Thyroid gland (tissue), 4 donors: ENCODE measurements around the gene LDLRAD3. TPM values are rescaled to one million over a fixed set of nuclear protein-coding genes. Genes with fewer than 3 reads are reported as not detected.

Experiments used
- DNase-seq, 2 donors: peaks; one replicate each; pipeline ENCODE4 v3.0.0-alpha.2; 2019
- H3K27ac ChIP-seq, 3 donors: fragments of 200-600 bp; sonication (generic); 1 replicate in 2 of 3; 2 replicates in 1 of 3; pipeline ENCODE4 v1.5.1; 2016 to 2019; ENCODE audit warnings: mild to moderate bottlenecking in 1 of 3, moderate library complexity in 1 of 3
- H3K27me3 ChIP-seq: fragments of 200-600 bp; sonication (generic); one replicate; pipeline ENCODE4 v1.5.1; 2019
- H3K36me3 ChIP-seq, 2 donors: fragments of 200-600 bp; sonication (generic); one replicate each; pipeline ENCODE4 v1.5.1; 2016 to 2019
- H3K4me1 ChIP-seq, 2 donors: fragments of 200-600 bp; sonication (generic); one replicate each; pipeline ENCODE4 v1.5.1; 2017 to 2019
- H3K4me3 ChIP-seq, 3 donors: fragments of 200-600 bp; sonication (generic); replicated peaks in 1 of 3; 1 replicate in 2 of 3; 2 replicates in 1 of 3; pipeline ENCODE4 v1.5.1; 2016; ENCODE audit warnings: mild to moderate bottlenecking in 1 of 3
- H3K9me3 ChIP-seq: fragments of 200-600 bp; sonication (generic); one replicate; pipeline ENCODE4 v1.5.1; 2017
- POLR2A ChIP-seq, 2 donors: fragments of 450-650 bp; IDR thresholded peaks; one replicate each; pipeline ENCODE4 v1.6.1; 2017; ENCODE audit warnings: antibody characterized with exemption in 2 of 2, mild to moderate bottlenecking in 2 of 2, moderate library complexity in 1 of 2
- WGBS, 2 donors: methylation state at CpG; one replicate each; pipeline ENCODE4 v1.1.5; 2017; 5-methylcytosine and 5-hydroxymethylcytosine counted together
- intact Hi-C: fragments of 100-400 bp; cut with DNase I; formaldehyde crosslinking; loops from one replicate; pipeline ENCODE4 v1.15.1; 2023
- total RNA-seq, 4 donors: library from RNA; depleted of rRNA; stranded (reverse); fragments of >200 nt; gene quantifications; one replicate each; pipeline ENCODE4 v1.2.3, GENCODE V29; 2016
- TF ChIP-seq, protein P1 (sequence below), 6 experiments: fragments of 200-600 bp in 3 of 6; fragments of 450-650 bp in 3 of 6; sonication (generic) in 3 of 6; IDR thresholded peaks; one replicate each; pipeline ENCODE4 v1.5.1; 2016 to 2019; ENCODE audit warnings: antibody characterized with exemption in 6 of 6, mild to moderate bottlenecking in 2 of 6, inconsistent platforms in 1 of 6, moderate library complexity in 1 of 6

Gene LDLRAD3
- total RNA-seq, 4 donors from 2014 or later = 3.6 to 9.3 (median 6.2) TPM

DNA sequence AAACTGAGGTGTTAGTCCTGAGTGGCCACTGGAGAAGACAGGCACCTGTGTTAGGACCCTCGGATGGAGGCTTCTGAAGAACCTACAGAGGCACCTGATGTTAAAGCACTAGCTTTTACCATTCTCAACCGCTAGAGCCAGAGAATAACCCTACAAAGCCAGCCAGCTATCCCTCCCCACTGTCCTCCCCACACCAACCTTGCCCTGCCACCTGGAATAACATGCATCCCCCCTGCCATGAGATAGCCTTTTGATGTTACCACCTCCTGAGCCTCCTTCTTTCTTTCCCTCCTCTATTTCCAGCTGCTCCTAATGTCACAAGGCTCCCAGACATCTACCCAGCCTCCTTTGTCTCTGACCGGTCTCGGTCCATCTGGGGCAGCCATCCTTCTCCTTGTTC lies 317.2 kb downstream of the LDLRAD3 start:
- no peak for DNase-seq
- WGBS, 2 donors = 84 to 86% methylated on average over 4 of the region's 4 CpGs
- Histone ChIP-seq H3K9me3 (no peaks in the 10 kb centered on the region), H3K36me3 (no peaks in the 10 kb centered on the region), H3K4me1 (no peaks in the 10 kb centered on the region), H3K27ac (no peak overlapping the region), H3K4me3 (no peak overlapping the region), H3K27me3 (no peaks in the 10 kb centered on the region)
- intact Hi-C loops = loop anchor here (10.0 kb wide), 1 partner anchor 436 kb away; no protein-coding TSS in a partner anchor
- TF ChIP-seq POLR2A (IDR thresholded peaks at IDR 0.05) = no peak
- TF ChIP-seq, protein P1, sequence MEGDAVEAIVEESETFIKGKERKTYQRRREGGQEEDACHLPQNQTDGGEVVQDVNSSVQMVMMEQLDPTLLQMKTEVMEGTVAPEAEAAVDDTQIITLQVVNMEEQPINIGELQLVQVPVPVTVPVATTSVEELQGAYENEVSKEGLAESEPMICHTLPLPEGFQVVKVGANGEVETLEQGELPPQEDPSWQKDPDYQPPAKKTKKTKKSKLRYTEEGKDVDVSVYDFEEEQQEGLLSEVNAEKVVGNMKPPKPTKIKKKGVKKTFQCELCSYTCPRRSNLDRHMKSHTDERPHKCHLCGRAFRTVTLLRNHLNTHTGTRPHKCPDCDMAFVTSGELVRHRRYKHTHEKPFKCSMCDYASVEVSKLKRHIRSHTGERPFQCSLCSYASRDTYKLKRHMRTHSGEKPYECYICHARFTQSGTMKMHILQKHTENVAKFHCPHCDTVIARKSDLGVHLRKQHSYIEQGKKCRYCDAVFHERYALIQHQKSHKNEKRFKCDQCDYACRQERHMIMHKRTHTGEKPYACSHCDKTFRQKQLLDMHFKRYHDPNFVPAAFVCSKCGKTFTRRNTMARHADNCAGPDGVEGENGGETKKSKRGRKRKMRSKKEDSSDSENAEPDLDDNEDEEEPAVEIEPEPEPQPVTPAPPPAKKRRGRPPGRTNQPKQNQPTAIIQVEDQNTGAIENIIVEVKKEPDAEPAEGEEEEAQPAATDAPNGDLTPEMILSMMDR (IDR thresholded peaks at IDR 0.05) = no peak

DNA sequence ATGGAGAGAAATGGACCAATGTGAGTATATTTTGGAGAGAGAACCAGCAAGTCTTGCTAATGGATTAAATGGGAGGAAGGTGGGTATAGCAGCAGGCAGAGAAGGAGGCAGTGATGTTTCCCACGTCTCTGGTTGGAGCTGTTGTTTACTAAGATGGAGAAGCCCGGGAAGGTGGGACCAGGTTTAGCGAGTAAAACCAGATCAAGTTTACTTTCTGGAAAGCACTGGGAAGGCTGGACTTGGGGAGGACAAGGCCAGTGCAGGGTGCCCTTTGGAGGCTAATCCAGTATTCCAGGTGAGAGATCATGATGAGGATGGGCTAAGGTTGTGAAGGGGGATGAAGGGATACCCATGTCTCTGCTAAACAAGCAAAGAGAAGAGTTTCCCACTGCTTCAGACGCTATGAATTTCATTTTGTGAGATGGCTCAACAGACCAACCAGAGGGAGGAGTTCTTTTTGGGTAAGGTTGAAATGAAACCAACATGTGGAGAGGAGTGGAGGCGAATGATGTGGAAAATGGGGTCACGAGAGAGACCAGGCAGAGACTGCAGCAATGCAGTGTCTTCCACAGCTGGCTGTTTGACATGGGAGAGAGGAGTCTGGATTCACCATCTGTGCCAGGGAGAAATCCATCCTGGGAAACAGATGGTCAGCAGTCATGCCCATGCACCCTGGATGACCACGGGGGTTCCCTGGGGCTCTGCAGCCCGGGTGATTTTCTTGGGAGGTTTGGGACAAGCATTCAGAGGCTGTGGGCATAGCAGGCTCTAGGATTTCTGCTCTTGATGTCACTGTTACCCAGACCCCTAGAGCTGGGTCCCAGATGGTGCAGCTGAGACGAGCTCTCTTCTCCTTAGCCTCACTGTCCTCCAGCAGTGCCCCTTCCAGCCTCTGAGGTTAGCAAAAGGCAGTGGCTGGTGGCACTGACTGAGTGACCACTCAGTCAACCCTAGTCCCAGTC lies 320.4 kb downstream of the LDLRAD3 start:
- Histone ChIP-seq H3K27ac (no peak overlapping the region), H3K4me3 (no peak overlapping the region), H3K36me3 (no peaks in the 10 kb centered on the region), H3K27me3 (no peaks in the 10 kb centered on the region), H3K9me3 (no peaks in the 10 kb centered on the region), H3K4me1 (no peaks in the 10 kb centered on the region)
- DNase-seq = no peak
- intact Hi-C loops = loop anchor here (10.0 kb wide), 1 partner anchor 439 kb away; no protein-coding TSS in a partner anchor
- WGBS, 2 donors = 59 to 61% methylated on average over 9 of the region's 9 CpGs
- TF ChIP-seq, protein P1 (IDR thresholded peaks at IDR 0.05) = no peak
- no peak for TF ChIP-seq POLR2A (IDR thresholded peaks at IDR 0.05)

- TF ChIP-seq, protein P1 (IDR thresholded peaks at IDR 0.05) = no peak
- no peak overlapping the region for H3K27ac ChIP-seq
- H3K36me3 ChIP-seq = no peaks in the 10 kb centered on the region
- no peak for DNase-seq
- no peak overlapping the region for H3K4me3 ChIP-seq
- WGBS, 2 donors = 73 to 95% methylated on average over 5 of the region's 5 CpGs
- H3K27me3 ChIP-seq = no peaks in the 10 kb centered on the region
- no peaks in the 10 kb centered on the region for H3K9me3 ChIP-seq
- intact Hi-C loops = loop anchor here (5.0 to 10.0 kb wide), 2 partner anchors 440 to 648 kb away; partner anchors contain the start of gene FJX1
- H3K4me1 ChIP-seq = no peaks in the 10 kb centered on the region
These were observed 321.1 kb downstream of the LDLRAD3 start for GRCh38 chr11:36264973-36265344.

- peak; percentile 51 to 61 for DNase-seq
- intact Hi-C loops = loop anchor here (5.0 to 10.0 kb wide), 2 partner anchors 441 to 649 kb away; partner anchors contain the start of gene FJX1
- no peak for TF ChIP-seq POLR2A (IDR thresholded peaks at IDR 0.05)
- TF ChIP-seq, protein P1 (IDR thresholded peaks at IDR 0.05) = peak; percentile 32 to 82 (median 60)
These were observed 322.1 kb downstream of the LDLRAD3 start for GRCh38 chr11:36265793-36266628.

More at GRCh38 chr11:36265793-36266628, 322.1 kb downstream of the LDLRAD3 start:
- 19 to 23% methylated on average over 11 to 12 of the region's 13 CpGs for WGBS, 2 donors
- no peak overlapping the region for H3K4me3 ChIP-seq
- no peak overlapping the region for H3K27ac ChIP-seq
- H3K9me3 ChIP-seq = no peaks in the 10 kb centered on the region
- no peaks in the 10 kb centered on the region for H3K27me3 ChIP-seq
- no peaks in the 10 kb centered on the region for H3K36me3 ChIP-seq
- H3K4me1 ChIP-seq = no peaks in the 10 kb centered on the region
